Testis (tissue), 3 donors: ENCODE data around the gene RCOR2. TPM values are rescaled to one million over a fixed set of nuclear protein-coding genes. Genes with fewer than 3 reads are reported as not detected.
A peak's percentile ranks its signal among the peaks of the same experiment; 100 is the strongest.

Source experiments
- DNase-seq: peaks from one replicate; pipeline ENCODE4 v3.0.0-alpha.2; 2019
- H3K27ac ChIP-seq, 2 donors: fragments of 200-600 bp; sonication (generic); one replicate each; pipeline ENCODE4 v1.5.1; 2019
- H3K27me3 ChIP-seq: fragments of 200-600 bp; sonication (generic); one replicate; pipeline ENCODE4 v1.5.1; 2019
- H3K36me3 ChIP-seq: fragments of 200-600 bp; sonication (generic); one replicate; pipeline ENCODE4 v1.5.1; 2017; ENCODE audit warnings: low read depth; ENCODE audit errors: missing control alignments
- H3K4me1 ChIP-seq: fragments of 200-600 bp; sonication (generic); one replicate; pipeline ENCODE4 v1.5.1; 2019
- H3K4me3 ChIP-seq, 2 donors: fragments of 200-600 bp; sonication (generic); one replicate each; pipeline ENCODE4 v1.5.1; 2017 to 2019
- H3K9me3 ChIP-seq: fragments of 200-600 bp; sonication (generic); one replicate; pipeline ENCODE4 v1.5.1; 2017
- CTCF ChIP-seq, 3 experiments: fragments of 450-650 bp in 2 of 3; fragments of 200-600 bp in 1 of 3; sonication (generic) in 1 of 3; IDR thresholded peaks; one replicate each; pipeline ENCODE4 v1.5.1; 2016 to 2019; ENCODE audit warnings: antibody characterized with exemption in 3 of 3, mild to moderate bottlenecking in 2 of 3, moderate library complexity in 1 of 3
- POLR2A ChIP-seq: fragments of 450-650 bp; IDR thresholded peaks from one replicate; pipeline ENCODE4 v1.6.1; 2017; ENCODE audit warnings: antibody characterized with exemption, mild to moderate bottlenecking, moderate library complexity
- WGBS, 2 donors: methylation state at CpG; one replicate each; pipeline ENCODE4 v1.1.5; 2018; 5-methylcytosine and 5-hydroxymethylcytosine counted together
- intact Hi-C: fragments of 100-400 bp; cut with DNase I; formaldehyde crosslinking; loops from one replicate; pipeline ENCODE4 v1.15.1; 2023; ENCODE audit warnings: low total_unique reads
- polyA plus RNA-seq: library from polyadenylated mRNA; stranded (reverse); fragments of 350-450 nt; fragmentation: Illumina TruSeq; extraction: RNeasy Lipid Tissue Mini Kit (QIAGEN cat#74804); gene quantifications from one replicate; pipeline ENCODE4 v1.2.3, GENCODE V29; 2014; ENCODE audit warnings: low read depth, low replicate concordance; ENCODE audit not compliant: insufficient read depth
- total RNA-seq, 2 donors: library from RNA; depleted of rRNA; stranded (reverse); fragments of >200 nt; gene quantifications; one replicate each; pipeline ENCODE4 v1.2.3, GENCODE V29; 2016

RCOR2 gene
- total and polyA plus RNA-seq, 3 donors from 2014 or later: 3.9 to 7.9 (median 6.3) TPM

DNA sequence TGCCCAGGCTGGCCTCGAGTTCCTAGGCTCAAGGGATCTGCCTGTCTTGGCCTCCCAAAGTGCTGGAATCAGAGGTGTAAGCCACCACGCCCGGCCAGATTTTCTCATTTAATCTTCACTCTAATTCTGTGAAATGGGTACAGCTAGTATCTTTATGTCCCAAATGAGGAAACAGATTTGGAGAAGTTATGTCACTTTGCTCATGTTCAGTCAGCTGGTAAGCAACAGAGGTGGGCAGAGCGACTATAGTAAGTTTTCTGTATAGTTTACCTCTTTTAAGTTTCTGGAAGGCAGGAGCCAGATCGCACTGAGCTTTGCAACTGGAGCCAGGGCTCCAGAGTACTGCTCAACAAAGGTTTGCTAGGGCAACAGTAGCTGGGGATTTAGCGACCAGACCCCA is 33.2 kb downstream of the RCOR2 start:
- no peak overlapping the region for H3K4me3 ChIP-seq
- H3K9me3 ChIP-seq: no peaks in the 10 kb centered on the region
- H3K27ac ChIP-seq: no peak overlapping the region
- no peak for DNase-seq
- no peaks in the 10 kb centered on the region for H3K36me3 ChIP-seq
- H3K27me3 ChIP-seq: no peaks in the 10 kb centered on the region
- peaks cover 26% of the 10 kb centered on the region for H3K4me1 ChIP-seq
- 88 to 92% methylated on average over 6 of the region's 6 CpGs for WGBS, 2 donors
- TF ChIP-seq POLR2A (no peak), CTCF (IDR thresholded peaks at IDR 0.05) (no peak)
- intact Hi-C loops: no loop called here

DNA sequence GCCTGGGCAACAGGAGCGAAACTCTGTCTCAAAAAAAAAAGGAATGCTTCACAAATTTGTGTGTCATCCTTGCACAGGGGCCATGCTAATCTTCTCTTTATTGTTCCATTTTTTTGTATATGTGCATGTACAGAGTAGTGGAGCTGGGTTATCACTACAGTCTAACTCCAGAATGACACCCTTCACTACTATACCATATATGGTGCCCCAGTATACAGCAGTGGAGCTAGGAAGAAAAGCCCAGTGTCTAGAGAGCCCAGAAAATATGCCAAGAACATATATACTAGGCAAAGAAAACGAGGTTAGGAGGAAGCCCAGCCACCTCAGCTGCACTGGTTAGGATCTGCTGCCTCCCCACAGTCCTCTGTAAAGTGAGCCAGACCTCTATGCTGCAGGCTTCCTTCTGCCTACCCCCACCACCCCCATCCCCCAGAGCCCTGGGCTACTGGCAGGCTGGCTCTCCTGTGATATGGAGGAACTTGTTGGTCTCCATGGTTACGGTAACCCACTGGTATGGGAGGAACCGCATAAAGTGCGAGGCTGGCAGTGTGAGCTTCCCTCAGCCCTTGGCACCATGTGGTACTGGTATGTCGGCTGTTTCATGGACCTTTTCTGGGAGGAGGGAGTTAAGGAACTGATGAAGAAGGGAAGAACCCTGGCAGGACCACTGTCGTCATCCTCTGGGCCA is 34.3 kb downstream of the RCOR2 start:
- Histone ChIP-seq H3K9me3 (no peaks in the 10 kb centered on the region), H3K27ac (no peak overlapping the region), H3K4me1 (peaks cover 19% of the 10 kb centered on the region), H3K36me3 (no peaks in the 10 kb centered on the region), H3K4me3 (no peak overlapping the region), H3K27me3 (no peaks in the 10 kb centered on the region)
- peak; percentile 26 for DNase-seq
- intact Hi-C loops: no loop called here
- 84 to 85% methylated on average over 5 to 7 of the region's 7 CpGs for WGBS, 2 donors
- TF ChIP-seq POLR2A (no peak), CTCF (IDR thresholded peaks at IDR 0.05) (no peak)

- intact Hi-C loops: no loop called here
- Histone ChIP-seq H3K27me3 (no peaks in the 10 kb centered on the region), H3K27ac (no peak overlapping the region), H3K36me3 (no peaks in the 10 kb centered on the region), H3K9me3 (no peaks in the 10 kb centered on the region), H3K4me1 (peaks cover 15% of the 10 kb centered on the region), H3K4me3 (no peak overlapping the region)
- DNase-seq: no peak
- no peak for TF ChIP-seq CTCF (IDR thresholded peaks at IDR 0.05)
- no peak for TF ChIP-seq POLR2A
- WGBS, 2 donors: 41 to 60% methylated on average over 3 of the region's 3 CpGs
Measured at GRCh38 chr11:63880403-63880790, 36.6 kb downstream of the RCOR2 start.

DNA sequence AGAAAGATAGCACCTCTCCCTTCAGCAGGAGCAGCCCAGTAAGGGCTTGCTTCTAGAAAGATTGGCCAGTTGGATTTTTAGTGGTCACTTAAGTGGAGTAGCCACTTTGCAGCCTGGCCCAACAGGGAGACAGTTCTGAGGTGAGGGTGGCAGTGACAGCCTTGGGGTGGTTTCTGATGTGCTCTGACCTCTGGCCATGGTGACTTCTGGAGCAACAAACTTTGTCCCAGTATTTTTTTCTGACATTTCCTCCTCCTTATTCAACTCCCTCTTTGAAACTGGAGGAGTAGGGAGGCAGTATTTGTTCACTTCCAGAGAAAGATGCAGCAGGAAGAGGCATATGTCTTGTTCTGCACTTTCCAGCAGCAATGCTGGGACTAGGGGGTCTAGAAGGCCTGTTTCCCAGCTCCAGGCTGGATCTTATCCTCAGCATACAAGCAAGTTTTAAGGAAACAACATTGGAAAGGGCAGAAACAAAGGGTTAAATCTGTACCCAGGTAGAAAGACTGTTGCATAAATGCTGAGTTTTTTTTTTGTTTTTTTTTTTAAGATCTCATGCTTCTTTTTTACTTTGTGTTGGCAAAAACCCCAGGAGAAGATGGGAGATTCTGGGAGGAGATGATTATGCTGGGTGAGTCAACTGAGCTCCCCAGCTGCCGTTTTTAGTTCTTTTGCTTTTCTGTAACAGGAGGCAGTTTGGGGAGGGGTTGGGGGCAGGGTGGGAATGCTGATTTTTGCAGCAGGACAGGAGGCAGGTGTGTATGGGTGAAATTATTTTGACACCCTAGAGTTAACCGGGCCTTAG is 37.2 kb downstream of the RCOR2 start:
- TF ChIP-seq POLR2A: no peak
- TF ChIP-seq CTCF (IDR thresholded peaks at IDR 0.05): no peak
- Histone ChIP-seq H3K36me3 (no peaks in the 10 kb centered on the region), H3K4me1 (peaks cover 19% of the 10 kb centered on the region), H3K9me3 (no peaks in the 10 kb centered on the region), H3K27ac (no peak overlapping the region), H3K27me3 (no peaks in the 10 kb centered on the region), H3K4me3 (no peak overlapping the region)
- WGBS, 2 donors: 34 to 44% methylated on average over 2 of the region's 2 CpGs
- no peak for DNase-seq
- intact Hi-C loops: no loop called here
